Endodermal cell (in vitro differentiated cells): ENCODE results near the gene EEF1E1. TPM values are rescaled to one million over a fixed set of nuclear protein-coding genes. Genes with fewer than 3 reads are reported as not detected.

Source experiments
- DNase-seq: peaks from one replicate; pipeline ENCODE4 v3.0.0-alpha.2; 2017
- H3K27ac ChIP-seq: 2 replicates; pipeline ENCODE4 v1.5.1; 2013; ENCODE audit warnings: mild to moderate bottlenecking, low read depth, low read length, moderate library complexity
- H3K27me3 ChIP-seq: 2 replicates; pipeline ENCODE4 v1.6.1; 2013; ENCODE audit warnings: mild to moderate bottlenecking, low read length, moderate library complexity; ENCODE audit not compliant: insufficient read depth, control insufficient read depth, poor library complexity, severe bottlenecking
- H3K36me3 ChIP-seq: 2 replicates; pipeline ENCODE4 v1.7.0; 2013; ENCODE audit warnings: mild to moderate bottlenecking, low read length, moderate library complexity; ENCODE audit not compliant: control insufficient read depth, insufficient read depth
- H3K4me1 ChIP-seq: one replicate; pipeline ENCODE4 v1.7.0; 2013; ENCODE audit warnings: low read length; ENCODE audit not compliant: control insufficient read depth, insufficient read depth
- H3K4me3 ChIP-seq: 2 replicates; pipeline ENCODE4 v1.5.1; 2013; ENCODE audit warnings: mild to moderate bottlenecking, low read length, moderate library complexity
- H3K9ac ChIP-seq: 2 replicates; pipeline ENCODE4 v1.6.1; 2013; ENCODE audit warnings: mild to moderate bottlenecking, low read length, moderate library complexity; ENCODE audit not compliant: poor library complexity, severe bottlenecking; ENCODE audit errors: extremely low read depth
- H3K9me3 ChIP-seq: 2 replicates; pipeline ENCODE4 v1.6.1; 2013; ENCODE audit warnings: mild to moderate bottlenecking, low read length, moderate library complexity; ENCODE audit not compliant: control insufficient read depth
- H3K27ac Mint-ChIP-seq: 2 replicates; pipeline ENCODE4 v1.8.0; 2020; ENCODE audit warnings: mixed read lengths
- H3K27me3 Mint-ChIP-seq: 2 replicates; pipeline ENCODE4 v1.8.0; 2021; ENCODE audit warnings: mild to moderate bottlenecking, mixed read lengths; ENCODE audit not compliant: insufficient read depth
- H3K36me3 Mint-ChIP-seq: 2 replicates; pipeline ENCODE4 v1.8.0; 2020; ENCODE audit warnings: low read depth, mixed read lengths
- H3K4me1 Mint-ChIP-seq: 2 replicates; pipeline ENCODE4 v1.8.0; 2020; ENCODE audit warnings: mixed read lengths
- H3K4me3 Mint-ChIP-seq: 2 replicates; pipeline ENCODE4 v1.8.0; 2020; ENCODE audit warnings: mild to moderate bottlenecking, moderate library complexity, mixed read lengths
- H3K9me3 Mint-ChIP-seq: 2 replicates; pipeline ENCODE4 v1.8.0; 2020; ENCODE audit warnings: mild to moderate bottlenecking, mixed read lengths
- CTCF ChIP-seq: fragments of 200-600 bp; sonication (generic); conservative IDR thresholded peaks from 2 replicates; pipeline ENCODE4 v1.5.0; 2021; ENCODE audit warnings: antibody characterized with exemption, mild to moderate bottlenecking
- WGBS, 2 experiments: methylation state at CpG; one replicate each; pipeline versions ENCODE4 v1.1.5 to v1.1.7; 2013; ENCODE audit warnings: missing lambda C conversion rate in 2 of 2, mixed read lengths in 1 of 2; ENCODE audit not compliant: insufficient coverage in 1 of 2, insufficient read length in 1 of 2; 5-methylcytosine and 5-hydroxymethylcytosine counted together
- total RNA-seq, 2 donors: library from RNA; stranded (reverse); fragmentation: NEBNext Ultra II Directional in 1 of 2; extraction: Animal tissue kit (Norgen Biotek cat#: 25700) in 1 of 2; gene quantifications; 2 replicates in 1 of 2; 3 replicates in 1 of 2; pipeline ENCODE4 v1.2.1, GENCODE V29; 2021

The EEF1E1 gene
- total RNA-seq, 2 donors from 2014 or later = 41.5 to 46.6 TPM

- TF ChIP-seq CTCF = no peak
- H3K27ac Mint-ChIP-seq = no peak overlapping the region
- peaks cover 22% of the 10 kb centered on the region for H3K4me1 Mint-ChIP-seq
- H3K9me3 Mint-ChIP-seq = no peaks in the 10 kb centered on the region
- H3K27ac ChIP-seq = no peak overlapping the region
- H3K36me3 ChIP-seq = peaks cover 13% of the 10 kb centered on the region
- H3K27me3 Mint-ChIP-seq = no peaks in the 10 kb centered on the region
- no peaks in the 10 kb centered on the region for H3K9me3 ChIP-seq
- 67 to 73% methylated on average over 2 to 4 of the region's 4 CpGs for WGBS, 2 experiments
- peaks cover 9% of the 10 kb centered on the region for H3K4me1 ChIP-seq
- H3K9ac ChIP-seq = no peak overlapping the region
- peaks cover 18% of the 10 kb centered on the region for H3K36me3 Mint-ChIP-seq
- H3K4me3 ChIP-seq = no peak overlapping the region
- DNase-seq = no peak
- H3K27me3 ChIP-seq = no peaks in the 10 kb centered on the region
- no peak overlapping the region for H3K4me3 Mint-ChIP-seq
Measured at GRCh38 chr6:8080362-8081151, 21.8 kb downstream of the EEF1E1 start.

- Mint-ChIP-seq H3K9me3 (no peaks in the 10 kb centered on the region), H3K36me3 (peaks cover 18% of the 10 kb centered on the region), H3K4me3 (no peak overlapping the region), H3K27me3 (no peaks in the 10 kb centered on the region), H3K27ac (no peak overlapping the region), H3K4me1 (peaks cover 21% of the 10 kb centered on the region)
- H3K27me3 ChIP-seq = no peaks in the 10 kb centered on the region
- H3K9ac ChIP-seq = no peak overlapping the region
- no peak for TF ChIP-seq CTCF
- H3K4me3 ChIP-seq = no peak overlapping the region
- DNase-seq = no peak
- no peaks in the 10 kb centered on the region for H3K9me3 ChIP-seq
- peaks cover 9% of the 10 kb centered on the region for H3K36me3 ChIP-seq
- peaks cover 9% of the 10 kb centered on the region for H3K4me1 ChIP-seq
- 83 to 88% methylated on average over 1 to 2 of the region's 2 CpGs for WGBS, 2 experiments
- no peak overlapping the region for H3K27ac ChIP-seq
Measured at GRCh38 chr6:8079126-8079525, 23.2 kb downstream of the EEF1E1 start.

DNA sequence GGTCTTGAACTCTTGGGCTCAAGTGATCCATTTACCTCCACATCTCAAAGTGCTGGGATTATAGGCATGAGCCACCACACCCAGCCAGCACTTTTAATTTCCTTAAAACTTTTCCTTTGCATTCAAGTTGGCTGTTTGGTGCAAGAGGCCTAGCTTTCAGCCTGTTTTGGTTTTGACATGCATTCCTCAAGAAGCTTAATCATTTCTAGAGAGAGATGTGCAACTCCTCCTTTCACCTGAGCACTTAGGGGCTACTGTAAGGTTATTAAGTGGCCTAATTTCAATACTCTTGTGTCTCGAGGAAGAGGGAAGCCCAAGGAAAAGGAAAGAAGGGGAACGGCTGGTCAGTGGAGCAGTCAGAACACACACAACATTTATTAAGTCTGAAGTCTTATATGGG, 24.4 kb downstream of the EEF1E1 start:
- H3K4me3 ChIP-seq = no peak overlapping the region
- Mint-ChIP-seq H3K27ac (no peak overlapping the region), H3K9me3 (no peaks in the 10 kb centered on the region), H3K36me3 (peaks cover 18% of the 10 kb centered on the region), H3K4me3 (no peak overlapping the region), H3K27me3 (no peaks in the 10 kb centered on the region), H3K4me1 (peaks cover 13% of the 10 kb centered on the region)
- H3K36me3 ChIP-seq = no peaks in the 10 kb centered on the region
- 86% methylated on average over 2 of the region's 2 CpGs; no CpG with 5 or more reads in 1 of the 2 experiments for WGBS, 2 experiments
- H3K27me3 ChIP-seq = no peaks in the 10 kb centered on the region
- no peak for DNase-seq
- no peak overlapping the region for H3K27ac ChIP-seq
- peaks cover 5% of the 10 kb centered on the region for H3K4me1 ChIP-seq
- no peak overlapping the region for H3K9ac ChIP-seq
- no peaks in the 10 kb centered on the region for H3K9me3 ChIP-seq
- TF ChIP-seq CTCF = no peak
